ENCODE data around the gene MYL12B.

DNA sequence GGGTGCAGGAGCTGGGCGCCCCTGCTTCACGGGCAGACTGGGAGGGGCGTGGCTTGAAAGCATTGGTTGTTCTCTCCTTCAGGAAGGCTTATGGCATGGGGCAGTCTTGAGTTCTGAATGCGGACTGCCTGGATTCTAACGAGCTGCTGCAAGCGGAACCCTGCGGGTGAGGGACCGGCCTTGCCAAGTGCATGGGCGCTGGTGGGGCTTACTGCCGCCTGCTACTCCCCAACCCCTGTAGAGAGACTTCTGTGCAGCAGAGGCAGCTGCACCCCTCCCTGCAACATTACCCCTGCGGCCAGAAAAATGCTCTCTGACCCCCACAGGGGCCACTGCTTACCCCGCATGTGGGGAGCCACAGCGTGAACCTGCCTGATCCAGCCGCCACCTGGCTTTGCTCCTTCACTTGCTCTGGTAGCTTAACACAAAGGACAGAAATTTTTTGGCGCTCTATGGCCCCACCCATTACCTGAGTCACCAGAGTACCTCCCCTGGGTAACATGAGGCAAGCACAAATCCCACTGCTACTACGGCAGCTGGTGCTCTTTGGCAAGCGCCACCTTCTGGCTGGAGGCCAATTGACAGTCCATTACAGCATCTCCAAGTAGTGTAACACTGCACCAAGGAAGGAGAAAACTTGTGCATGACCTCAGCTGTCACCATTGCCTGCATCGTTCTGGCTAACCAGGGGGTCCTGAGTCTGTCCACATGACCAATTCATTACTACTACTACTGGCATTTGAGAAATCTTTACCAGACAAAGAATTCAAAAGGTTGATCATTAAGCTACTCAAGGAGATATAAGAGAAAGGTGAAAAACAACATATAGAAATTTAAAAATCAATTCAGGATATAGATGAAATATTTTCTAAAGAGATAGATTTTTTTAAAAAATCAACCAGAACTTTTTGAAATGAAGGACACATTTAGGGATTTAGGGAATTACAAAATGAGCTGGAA, 35.4 kb downstream of the MYL12B start:
- TF ChIP-seq ZNF274 (IDR thresholded peaks at IDR 0.05; ENCODE audit: low read depth, low read length) (no peak), SUZ12 (IDR thresholded peaks at IDR 0.05; ENCODE audit: extremely low read depth, insufficient read depth, insufficient read length) (no peak)
